Superior temporal gyrus (tissue), 1 donor: ENCODE results near the gene KAT8.
"Not testable (repeated sequence)": the region's sequence is repeated elsewhere in the genome, so short reads cannot be mapped to it uniquely, and the experiment has no call there.

Experiments used
- DNase-seq: peaks from one replicate; pipeline ENCODE4 v3.0.0-alpha.2; 2016; ENCODE audit errors: extremely low spot score

KAT8 gene

GRCh38 chr16:31131841-31132271, 14.4 kb downstream of the KAT8 start:
- DNase-seq, result no peak

DNA sequence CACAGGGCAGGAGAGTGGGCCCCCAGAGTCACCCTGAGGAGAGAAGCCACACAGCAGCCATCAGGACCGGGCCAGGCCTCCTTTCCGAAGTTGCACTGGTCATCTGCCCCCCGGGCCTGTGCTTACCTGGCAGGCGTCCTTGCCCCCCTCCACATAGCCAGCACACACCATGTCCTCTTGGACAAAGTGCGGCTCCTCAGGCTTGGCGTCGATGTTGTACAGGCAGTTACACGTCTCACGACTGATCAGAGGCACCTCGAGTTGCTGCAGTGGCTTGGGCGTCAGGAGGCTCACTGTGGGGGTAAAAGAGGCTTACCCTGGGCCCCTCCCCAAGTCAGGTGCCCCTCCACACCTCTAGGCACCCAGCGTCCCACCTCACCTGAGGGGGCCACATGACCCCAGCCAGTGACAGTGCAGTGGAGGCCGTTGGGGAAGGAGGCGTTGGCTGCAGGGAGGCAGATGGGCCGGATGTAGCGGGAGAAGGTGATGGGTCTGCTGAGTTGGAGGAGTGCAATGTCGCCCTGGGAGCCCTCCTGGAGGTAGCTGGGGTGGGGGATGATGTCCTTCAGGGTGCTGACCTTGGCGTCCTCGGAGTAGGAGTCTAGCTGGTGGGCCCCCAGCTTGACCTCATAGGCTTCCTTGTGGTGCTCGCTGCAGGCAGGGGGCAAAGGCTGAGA, 15.0 kb downstream of the KAT8 start:
- no peak for DNase-seq

DNA sequence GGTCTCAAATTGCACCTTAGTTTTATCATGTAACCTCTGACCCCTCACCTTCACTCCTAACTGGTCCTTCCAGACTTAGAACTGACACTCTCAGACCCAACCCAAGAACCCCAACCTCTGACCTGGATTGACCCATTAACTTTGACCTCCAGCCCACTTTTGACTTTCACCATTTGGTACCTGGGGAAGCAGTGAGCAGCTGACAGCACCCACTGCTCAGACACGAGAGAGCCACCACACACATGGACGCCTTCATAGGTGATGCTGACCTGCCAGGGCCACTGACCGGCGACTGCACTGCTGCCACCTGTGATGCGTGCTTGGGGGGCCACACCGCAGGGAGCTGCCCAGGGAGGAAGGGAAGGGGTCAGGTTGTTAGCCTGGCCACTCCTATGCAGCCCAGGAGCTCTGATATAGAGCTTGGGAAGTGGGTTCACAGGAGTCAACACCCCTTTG, 15.6 kb downstream of the KAT8 start:
- DNase-seq, result no peak

DNA sequence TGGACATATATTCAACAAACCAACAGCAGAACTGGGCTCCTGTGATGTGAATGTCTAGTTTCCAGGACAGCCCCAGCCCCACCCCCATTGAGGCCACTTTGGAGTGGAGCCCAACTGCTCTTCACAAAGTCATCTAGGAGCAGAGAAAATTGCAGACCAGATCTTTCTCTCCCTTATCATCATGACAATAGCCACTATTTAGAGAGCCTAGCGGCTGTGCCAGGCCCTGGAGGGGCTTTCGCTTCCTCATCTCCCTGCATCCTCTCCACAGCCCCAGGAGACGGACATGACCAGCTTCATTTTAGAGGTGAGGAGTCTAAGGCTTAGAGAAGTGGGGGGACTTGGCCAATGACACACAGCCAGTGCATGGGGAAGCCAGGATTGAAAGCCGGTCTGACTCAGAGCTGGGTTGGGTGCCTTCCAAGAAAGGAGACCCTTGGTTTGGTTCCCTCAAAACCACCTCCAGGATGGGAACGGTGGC, 16.7 kb downstream of the KAT8 start:
- no peak for DNase-seq

- no peak for DNase-seq
Observed at GRCh38 chr16:31134625-31135534, 17.4 kb downstream of the KAT8 start.

DNA sequence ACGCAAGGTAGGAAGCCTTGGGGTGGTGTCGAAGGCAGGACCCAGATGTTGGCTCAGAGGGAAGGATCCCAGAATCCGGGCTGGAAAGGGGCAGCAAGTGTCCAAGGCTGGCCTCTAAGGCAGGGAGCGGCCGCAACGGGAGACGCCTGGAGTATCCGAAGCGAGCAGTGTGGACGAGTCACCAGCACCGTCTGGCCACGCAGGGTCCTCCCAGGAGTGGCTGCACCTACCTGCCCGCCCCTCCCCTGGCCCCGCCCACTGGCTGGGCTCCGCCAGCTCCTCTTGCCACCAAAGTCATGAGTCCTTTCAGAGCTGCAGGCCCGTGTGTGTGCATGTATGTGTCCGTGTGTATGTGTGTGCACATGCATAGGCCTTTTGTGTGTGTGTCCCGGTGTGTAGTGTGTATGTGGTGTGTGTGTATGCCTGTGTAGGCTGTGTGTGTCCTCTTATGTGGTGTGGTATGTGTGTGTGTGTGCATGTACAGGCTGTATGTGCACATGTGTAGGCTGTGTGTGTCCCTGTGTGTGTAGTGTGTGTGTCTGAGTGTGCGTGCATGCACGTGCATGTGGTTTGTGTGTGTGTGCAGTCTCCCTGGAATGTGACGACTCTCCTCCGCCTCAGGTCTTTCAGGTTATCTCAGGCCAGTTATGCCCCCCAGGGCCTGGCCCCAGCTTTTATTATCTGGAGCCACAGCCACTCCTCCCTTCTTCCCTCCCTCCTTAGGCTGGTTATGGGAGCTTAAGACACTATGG, 18.2 kb downstream of the KAT8 start, which contains the start of gene PRSS8:
Gene PRSS8, minus strand, starts transcription at position 193 of the 752 bp plus-strand sequence. CDS start 229 bp downstream, outside the sequence.
- DNase-seq, result no peak

DNA sequence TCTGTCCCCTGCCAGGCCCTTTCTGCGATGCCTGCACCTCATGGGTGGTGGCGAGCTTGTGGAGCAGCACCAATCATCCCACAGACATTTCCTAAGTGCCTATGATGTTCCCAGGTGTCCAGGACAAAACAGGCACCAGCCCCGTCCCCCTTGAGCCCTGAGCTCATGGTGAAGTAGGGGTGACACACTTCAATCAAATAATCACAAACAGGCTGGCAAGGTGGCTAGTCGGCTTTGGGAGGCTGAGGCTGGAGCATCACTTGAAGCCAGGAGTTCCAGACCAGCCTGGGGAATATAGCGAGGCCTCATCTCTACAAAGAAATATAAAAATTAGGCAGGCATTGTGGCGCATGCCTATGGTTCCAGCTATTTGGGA, 18.8 kb downstream of the KAT8 start:
- no peak for DNase-seq

GRCh38 chr16:31136822-31137499, 19.5 kb downstream of the KAT8 start:
- not testable (repeated sequence) for DNase-seq

- no peak for DNase-seq
Observed at GRCh38 chr16:31138621-31139578, 21.4 kb downstream of the KAT8 start.

GRCh38 chr16:31141071-31141469, 23.6 kb downstream of the KAT8 start:
- DNase-seq, result not testable (repeated sequence)

- DNase-seq, result no peak
Observed at GRCh38 chr16:31141489-31142108, 24.1 kb downstream of the KAT8 start.

- peak; percentile 89 for DNase-seq
Observed at GRCh38 chr16:31142109-31143010, 24.9 kb downstream of the KAT8 start.

- DNase-seq, result no peak
Observed at GRCh38 chr16:31143011-31143693, 25.7 kb downstream of the KAT8 start.

DNA sequence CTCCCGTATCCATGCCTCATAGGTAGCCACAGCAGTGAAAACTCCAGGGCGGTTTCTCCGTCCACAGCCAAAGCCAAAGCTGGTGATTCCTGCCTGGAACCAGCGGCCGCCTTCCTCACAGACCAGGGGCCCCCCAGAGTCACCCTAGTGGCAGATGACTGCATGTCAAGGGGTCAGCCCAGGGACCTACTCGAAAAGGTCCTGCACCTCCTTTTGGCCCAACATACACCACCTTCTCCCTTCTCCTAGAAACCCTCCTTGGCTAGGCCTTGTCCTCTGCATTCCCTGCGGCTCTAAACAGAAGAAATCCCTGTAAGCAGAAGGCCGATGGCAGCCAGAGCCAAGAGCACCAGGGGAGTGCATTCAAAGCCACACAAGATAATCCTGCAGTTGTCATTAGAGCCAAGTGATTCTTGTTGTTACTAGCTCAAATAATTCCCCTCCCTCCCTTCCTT, 26.3 kb downstream of the KAT8 start:
- DNase-seq, result no peak

GRCh38 chr16:31144418-31144817, 27.0 kb downstream of the KAT8 start:
- DNase-seq, result not testable (repeated sequence)

DNA sequence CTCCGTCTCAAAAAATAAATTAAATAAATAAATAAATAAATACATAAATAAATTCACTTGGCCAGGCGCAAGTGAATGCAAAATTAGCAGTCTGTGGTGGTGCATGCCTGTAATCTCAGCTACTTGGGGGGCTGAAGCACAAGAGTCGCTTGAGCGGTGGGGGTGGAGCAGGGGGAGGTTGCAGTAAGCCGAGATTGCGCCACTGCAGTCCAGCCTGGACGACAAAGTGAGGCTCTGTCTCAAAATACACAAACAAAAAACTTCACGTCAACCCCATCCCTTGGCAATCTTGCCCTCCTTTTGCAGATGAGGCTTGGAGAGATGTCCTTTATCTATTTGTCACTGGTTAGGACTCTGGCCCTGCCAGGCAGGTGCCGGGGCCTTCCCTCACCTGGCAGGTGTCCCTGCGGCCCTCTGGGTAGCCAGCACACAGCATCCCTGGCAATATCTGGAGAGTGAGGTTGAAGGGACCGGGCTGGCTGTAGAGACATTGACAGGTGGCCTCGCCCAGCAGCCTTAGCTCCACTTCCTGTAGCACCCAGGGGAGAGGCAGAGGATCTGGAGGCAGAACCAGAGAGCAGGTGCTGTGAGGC, 28.0 kb downstream of the KAT8 start:
- no peak for DNase-seq

DNA sequence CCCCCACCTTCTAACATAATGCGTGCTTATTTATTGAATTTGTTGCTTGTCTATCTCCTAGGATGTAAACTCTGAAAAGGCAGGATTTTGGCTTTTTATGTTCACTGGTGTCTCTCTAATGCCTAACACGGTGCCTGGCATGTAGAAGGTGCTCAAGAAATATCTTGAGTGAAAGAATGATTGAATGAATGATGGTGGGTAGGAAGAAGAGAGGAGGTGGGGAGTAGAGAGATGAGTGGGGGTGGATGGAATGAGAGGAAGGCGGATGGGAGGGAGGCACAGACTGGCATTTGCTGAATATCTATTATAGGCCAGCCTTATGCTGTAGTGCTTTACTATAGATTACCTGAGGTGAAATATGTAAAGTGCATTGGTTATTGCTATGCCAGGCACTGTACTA, 30.1 kb downstream of the KAT8 start:
- DNase-seq, result no peak
